ENCODE data around the gene TRAPPC3L. TPM values are rescaled to one million over a fixed set of nuclear protein-coding genes. Genes with fewer than 3 reads are reported as not detected.
A peak's percentile ranks its signal among the peaks of the same experiment; 100 is the strongest.

TRAPPC3L gene
- total RNA-seq, 2 experiments from 2014 or later, result not detected

GRCh38 chr6:116461331-116461931, 84.1 kb downstream of the TRAPPC3L start, which contains the start of gene CALHM6:
TSS of gene CALHM6 (plus strand) at chr6:116461375. CDS start at chr6:116461930, 555 bp downstream.
- Mint-ChIP-seq H3K9me3 (no peaks in the 10 kb centered on the region), H3K4me3 (peak within 1 kb of the TSS; percentile 69), H3K4me1 (ENCODE audit: low read depth) (peaks cover 33% of the 10 kb centered on the region), H3K36me3 (ENCODE audit: low read depth) (no peaks in the 10 kb centered on the region), H3K27ac (no peak within 1 kb of the TSS), H3K27me3 (peaks cover 28% of the 10 kb centered on the region)
- ChIA-PET POLR2A (interaction anchor here (1.1 kb wide), 1 partner anchor 110 kb away, joined by 3 read pairs; the partner anchor contains the start of gene RWDD1), CTCF (no interaction called here)
- Histone ChIP-seq H3K27me3 (ENCODE audit: control insufficient read depth in 1 of 2, insufficient read depth in 2 of 2, low read length in 2 of 2) (peaks cover 3 to 5% of the 10 kb centered on the region in 2 experiments), H3K4me1 (ENCODE audit: insufficient read depth, low read length) (peaks cover 31% of the 10 kb centered on the region), H3K9me3 (ENCODE audit: control insufficient read depth in 1 of 2, insufficient read depth in 1 of 2, low read length in 2 of 2) (no peaks in the 10 kb centered on the region), H3K4me3 (ENCODE audit: low read length) (peak within 1 kb of the TSS; percentile 60), H3K27ac (ENCODE audit: low read depth in 1 of 2, low read length in 2 of 2) (no peak within 1 kb of the TSS), H3K36me3 (ENCODE audit: insufficient read depth, low read length) (no peaks in the 10 kb centered on the region)
- no peak for DNase-seq
- no peak for TF ChIP-seq CTCF (IDR thresholded peaks at IDR 0.05)
- ATAC-seq (ENCODE audit: poor library complexity), result peak; percentile 13
- intact Hi-C loops (cut with DNase I, micrococcal nuclease), result no loop called here

- no peak overlapping the region for H3K4me3 Mint-ChIP-seq
- H3K4me1 Mint-ChIP-seq (ENCODE audit: low read depth), result peaks cover 27% of the 10 kb centered on the region
- DNase-seq (no peak), ATAC-seq (ENCODE audit: poor library complexity) (no peak)
- no peak overlapping the region for H3K27ac ChIP-seq (ENCODE audit: low read depth in 1 of 2, low read length in 2 of 2)
- intact Hi-C loops (cut with DNase I, micrococcal nuclease), result no loop called here
- H3K27me3 ChIP-seq (ENCODE audit: control insufficient read depth in 1 of 2, insufficient read depth in 2 of 2, low read length in 2 of 2), result peaks cover 3 to 5% of the 10 kb centered on the region in 2 experiments
- H3K9me3 Mint-ChIP-seq, result no peaks in the 10 kb centered on the region
- no peaks in the 10 kb centered on the region for H3K36me3 ChIP-seq (ENCODE audit: insufficient read depth, low read length)
- CTCF ChIA-PET, result no interaction called here
- peaks cover 31% of the 10 kb centered on the region for H3K27me3 Mint-ChIP-seq
- no peaks in the 10 kb centered on the region for H3K36me3 Mint-ChIP-seq (ENCODE audit: low read depth)
- TF ChIP-seq CTCF (IDR thresholded peaks at IDR 0.05), result no peak
- POLR2A ChIA-PET, result no interaction called here
- no peak overlapping the region for H3K27ac Mint-ChIP-seq
- H3K9me3 ChIP-seq (ENCODE audit: control insufficient read depth in 1 of 2, insufficient read depth in 1 of 2, low read length in 2 of 2), result no peaks in the 10 kb centered on the region
- H3K4me3 ChIP-seq (ENCODE audit: low read length), result no peak overlapping the region
- peaks cover 25% of the 10 kb centered on the region for H3K4me1 ChIP-seq (ENCODE audit: insufficient read depth, low read length)
Observed at GRCh38 chr6:116459927-116460326, 85.6 kb downstream of the TRAPPC3L start.

- no peak overlapping the region for H3K27ac ChIP-seq (ENCODE audit: low read depth in 1 of 2, low read length in 2 of 2)
- no peak for TF ChIP-seq CTCF (IDR thresholded peaks at IDR 0.05)
- H3K4me3 ChIP-seq (ENCODE audit: low read length), result no peak overlapping the region
- peaks cover 20% of the 10 kb centered on the region for H3K4me1 ChIP-seq (ENCODE audit: insufficient read depth, low read length)
- intact Hi-C loops (cut with DNase I, micrococcal nuclease), result no loop called here
- DNase-seq (no peak), ATAC-seq (ENCODE audit: poor library complexity) (no peak)
- Mint-ChIP-seq H3K36me3 (ENCODE audit: low read depth) (no peaks in the 10 kb centered on the region), H3K27ac (no peak overlapping the region), H3K4me3 (no peak overlapping the region), H3K4me1 (ENCODE audit: low read depth) (peaks cover 20% of the 10 kb centered on the region), H3K27me3 (peaks cover 30% of the 10 kb centered on the region), H3K9me3 (no peaks in the 10 kb centered on the region)
- H3K27me3 ChIP-seq (ENCODE audit: control insufficient read depth in 1 of 2, insufficient read depth in 2 of 2, low read length in 2 of 2), result peaks cover 3 to 5% of the 10 kb centered on the region in 2 experiments
- ChIA-PET CTCF (interaction anchor here (1.2 kb wide), 1 partner anchor 12 kb away, joined by 3 read pairs; no protein-coding TSS in a partner anchor), POLR2A (no interaction called here)
- no peaks in the 10 kb centered on the region for H3K9me3 ChIP-seq (ENCODE audit: control insufficient read depth in 1 of 2, insufficient read depth in 1 of 2, low read length in 2 of 2)
- no peaks in the 10 kb centered on the region for H3K36me3 ChIP-seq (ENCODE audit: insufficient read depth, low read length)
Observed at GRCh38 chr6:116458264-116458663, 87.2 kb downstream of the TRAPPC3L start.

All from CD4-positive, alpha-beta T cell (primary cell).